ENCODE results near the gene MAN2C1. TPM values are rescaled to one million over a fixed set of nuclear protein-coding genes. Genes with fewer than 3 reads are reported as not detected.
"Not testable (repeated sequence)": the region's sequence is repeated elsewhere in the genome, so short reads cannot be mapped to it uniquely, and the experiment has no call there.

The MAN2C1 gene
- total RNA-seq, 1 donor, result 135 TPM

DNA sequence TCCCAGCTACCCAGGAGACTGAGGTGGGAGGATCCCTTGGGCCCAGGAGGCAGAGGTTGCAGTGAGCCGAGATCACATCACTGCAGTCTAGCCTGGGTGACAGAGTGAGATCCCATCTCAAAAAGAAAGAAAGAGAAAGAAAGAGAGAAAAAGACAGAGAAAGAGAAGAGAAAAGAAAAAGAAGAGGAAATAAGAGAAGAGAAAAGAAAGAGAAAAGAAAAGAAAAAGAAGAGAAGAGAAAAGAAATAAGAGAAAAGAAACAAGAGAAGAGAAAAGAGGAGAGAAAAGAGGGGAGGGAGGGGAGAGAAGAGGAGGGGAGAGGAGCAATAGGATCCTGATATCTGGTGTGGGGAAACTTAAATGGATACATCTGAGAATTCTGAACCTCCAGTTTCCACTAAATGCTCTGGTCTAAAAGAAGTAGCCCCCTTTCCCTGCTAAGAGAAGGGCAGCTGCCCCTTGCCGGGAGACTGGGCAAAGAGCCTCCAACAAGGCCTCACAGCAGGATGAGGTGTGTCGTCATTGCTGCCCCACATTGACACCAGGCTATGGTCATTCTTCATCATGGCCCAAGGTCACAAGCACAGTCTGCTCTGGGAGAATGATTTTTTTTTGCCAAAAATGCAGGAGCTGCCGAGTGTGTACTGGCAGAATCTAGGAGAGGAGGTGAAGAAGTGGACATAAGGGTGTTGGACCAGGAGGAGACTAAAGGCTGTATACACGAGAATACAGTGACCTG lies 53.7 kb downstream of the MAN2C1 start:
- Histone ChIP-seq H3K9me3 (ENCODE audit: low read depth, low read length) (no peaks in the 10 kb centered on the region), H3K4me3 (ENCODE audit: low read length) (no peak overlapping the region), H3K27me3 (ENCODE audit: insufficient read depth, low read length) (no peaks in the 10 kb centered on the region), H3K4me1 (ENCODE audit: insufficient read depth, low read length) (no peaks in the 10 kb centered on the region)

DNA sequence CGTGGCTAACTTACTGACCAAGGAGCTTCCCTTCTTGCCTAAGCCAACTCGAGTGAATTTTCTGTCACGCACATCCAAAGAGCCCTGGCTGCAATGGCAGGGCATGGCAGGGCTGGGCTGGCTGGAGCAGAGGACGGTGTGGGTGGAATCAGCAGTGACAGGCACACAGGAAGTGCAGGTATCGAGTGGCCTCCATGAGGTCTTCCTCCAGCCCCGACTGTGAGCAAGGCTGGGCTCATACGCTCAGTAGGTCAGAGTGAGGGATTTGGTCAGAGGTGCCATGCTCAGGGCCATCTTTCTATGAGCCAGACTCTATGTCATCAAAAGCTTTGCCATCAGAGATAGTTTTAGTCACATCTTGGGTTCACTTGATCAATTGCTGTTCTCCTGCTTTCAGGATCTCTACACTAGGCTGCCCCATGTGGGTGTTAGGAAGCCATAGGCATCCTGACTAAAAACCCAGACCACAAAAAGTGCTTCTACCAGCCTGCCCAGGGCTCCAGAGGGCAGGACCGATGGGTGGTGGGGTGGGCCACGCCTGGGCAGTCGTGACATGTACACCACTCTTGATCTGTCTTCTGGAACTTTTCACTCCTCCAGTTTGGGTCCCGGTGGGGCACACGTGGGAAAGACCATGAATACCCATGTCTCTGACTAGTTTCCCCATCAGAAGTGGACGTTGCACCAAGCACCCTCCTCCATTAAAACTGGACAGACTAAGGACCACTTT lies 55.1 kb downstream of the MAN2C1 start:
- H3K9me3 ChIP-seq (ENCODE audit: low read depth, low read length), result no peaks in the 10 kb centered on the region
- H3K4me1 ChIP-seq (ENCODE audit: insufficient read depth, low read length), result no peaks in the 10 kb centered on the region
- H3K27me3 ChIP-seq (ENCODE audit: insufficient read depth, low read length), result no peaks in the 10 kb centered on the region
- no peak overlapping the region for H3K4me3 ChIP-seq (ENCODE audit: low read length)

GRCh38 chr15:75312548-75312947 lies 55.9 kb downstream of the MAN2C1 start:
- H3K4me3 ChIP-seq (ENCODE audit: low read length); H3K27me3 ChIP-seq (ENCODE audit: insufficient read depth, low read length); H3K4me1 ChIP-seq (ENCODE audit: insufficient read depth, low read length); H3K9me3 ChIP-seq (ENCODE audit: low read depth, low read length): not testable (repeated sequence)

GRCh38 chr15:75309711-75310110 lies 58.7 kb downstream of the MAN2C1 start:
- H3K4me1 ChIP-seq (ENCODE audit: insufficient read depth, low read length), result no peaks in the 10 kb centered on the region
- no peak overlapping the region for H3K4me3 ChIP-seq (ENCODE audit: low read length)
- H3K27me3 ChIP-seq (ENCODE audit: insufficient read depth, low read length), result no peaks in the 10 kb centered on the region
- H3K9me3 ChIP-seq (ENCODE audit: low read depth, low read length), result no peaks in the 10 kb centered on the region

DNA sequence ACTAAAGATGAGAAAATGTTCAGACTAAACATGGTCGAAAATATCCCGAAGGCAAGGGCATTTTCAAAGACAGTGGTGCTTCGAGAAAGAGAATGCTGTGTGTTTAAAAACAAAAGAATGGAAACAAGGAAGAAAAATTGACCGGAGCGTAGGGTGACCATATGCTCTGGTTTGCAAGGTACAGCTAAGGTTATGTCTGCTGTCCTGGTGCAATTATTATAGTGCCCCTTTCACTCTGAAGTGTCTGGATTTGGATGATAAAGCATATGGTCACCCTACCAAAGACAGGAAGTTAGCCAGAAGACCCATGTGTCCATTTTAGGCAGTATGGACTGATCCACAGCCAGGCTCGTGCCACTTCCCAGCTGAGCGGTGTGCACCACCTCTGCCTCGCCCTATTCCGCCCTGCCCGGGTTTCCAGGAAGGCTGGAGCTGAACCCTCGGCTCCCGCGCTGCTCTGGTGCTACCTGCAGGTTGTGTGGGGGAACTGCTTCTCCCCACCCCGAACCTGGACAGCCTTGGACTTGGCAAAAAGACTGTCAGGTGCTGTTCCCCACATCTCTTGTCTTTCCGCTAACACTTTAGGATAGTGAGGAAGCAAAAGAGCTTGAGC lies 60.5 kb downstream of the MAN2C1 start:
- Histone ChIP-seq H3K4me3 (ENCODE audit: low read length) (no peak overlapping the region), H3K9me3 (ENCODE audit: low read depth, low read length) (no peaks in the 10 kb centered on the region), H3K27me3 (ENCODE audit: insufficient read depth, low read length) (no peaks in the 10 kb centered on the region), H3K4me1 (ENCODE audit: insufficient read depth, low read length) (no peaks in the 10 kb centered on the region)

GRCh38 chr15:75306188-75306587 lies 62.2 kb downstream of the MAN2C1 start:
- Histone ChIP-seq H3K9me3 (ENCODE audit: low read depth, low read length) (no peaks in the 10 kb centered on the region), H3K4me3 (ENCODE audit: low read length) (no peak overlapping the region), H3K27me3 (ENCODE audit: insufficient read depth, low read length) (no peaks in the 10 kb centered on the region), H3K4me1 (ENCODE audit: insufficient read depth, low read length) (no peaks in the 10 kb centered on the region)

Other genes starting within 250 kb of the MAN2C1 start
- gene C15orf39, start 166.7 kb downstream of the MAN2C1 start, total RNA-seq, result 54.0 TPM
- 0.21 TPM for gene GOLGA6C, start 110.3 kb downstream of the MAN2C1 start, total RNA-seq
- not detected for gene GOLGA6D, start 85.8 kb downstream of the MAN2C1 start, total RNA-seq
- 8.9 TPM for gene COMMD4, start 32.5 kb downstream of the MAN2C1 start, total RNA-seq
- gene NEIL1, start 21.6 kb downstream of the MAN2C1 start, total RNA-seq, result 19.3 TPM
- gene SIN3A, start 83.1 kb upstream of the MAN2C1 start, total RNA-seq, result 100 TPM
- gene PTPN9, start 210.7 kb upstream of the MAN2C1 start, total RNA-seq, result 7.2 TPM